HCT116 (cell line): Measurements from ENCODE around the gene CCDC91.

ENCODE experiments used
- POLR2A ChIP-seq: IDR thresholded peaks from 2 replicates; pipeline ENCODE4 v1.7.0; 2011; ENCODE audit warnings: borderline replicate concordance; ENCODE audit not compliant: insufficient read depth, insufficient read length; ENCODE audit errors: extremely low read depth
- POLR2AphosphoS5 ChIP-seq: IDR thresholded peaks from 2 replicates; pipeline ENCODE4 v1.6.1; 2011; ENCODE audit warnings: mild to moderate bottlenecking, low read depth, low read length, moderate library complexity
- TCF7L2 ChIP-seq: IDR thresholded peaks from 2 replicates; pipeline ENCODE4 v1.7.0; 2011; ENCODE audit warnings: borderline replicate concordance, inconsistent platforms; ENCODE audit not compliant: insufficient read depth, insufficient read length; ENCODE audit errors: extremely low read depth
- TF ChIP-seq, protein P1 (sequence below): IDR thresholded peaks from 2 replicates; pipeline ENCODE4 v1.6.1; 2012
- TF ChIP-seq, protein P2 (sequence below), 3 experiments: fragments of 200-600 bp in 1 of 3; sonication (generic) in 1 of 3; IDR thresholded peaks in 2 of 3; conservative IDR thresholded peaks in 1 of 3; 2 replicates each; pipeline ENCODE4 v1.5.1; 2012 to 2017; ENCODE audit warnings: low read depth in 2 of 3, low read length in 2 of 3, antibody characterized with exemption in 1 of 3, borderline replicate concordance in 1 of 3, control low read depth in 1 of 3, mild to moderate bottlenecking in 1 of 3, mixed read lengths in 1 of 3, mixed run types in 1 of 3, moderate library complexity in 1 of 3; ENCODE audit not compliant: insufficient read depth in 1 of 3

DNA sequence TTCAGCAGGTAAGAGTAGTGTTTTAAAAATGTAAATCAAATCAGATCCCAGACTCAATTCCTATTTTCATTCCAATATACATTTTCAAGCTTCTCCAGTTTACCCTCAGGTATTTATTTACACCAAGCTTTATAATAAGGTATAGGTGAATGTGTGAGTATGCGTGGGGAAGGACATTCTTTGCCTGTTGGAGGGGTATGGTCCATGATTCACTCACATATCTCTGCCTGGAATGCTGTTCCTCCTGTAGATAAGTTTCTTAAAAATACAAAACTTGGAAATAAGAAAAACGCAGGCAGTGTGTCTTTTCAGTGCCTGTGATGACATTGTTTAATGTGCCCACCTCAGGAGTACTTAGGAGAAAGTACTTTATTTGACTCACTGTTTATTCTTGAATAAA lies 118.6 kb downstream of the CCDC91 start:
- TF ChIP-seq, protein P1, sequence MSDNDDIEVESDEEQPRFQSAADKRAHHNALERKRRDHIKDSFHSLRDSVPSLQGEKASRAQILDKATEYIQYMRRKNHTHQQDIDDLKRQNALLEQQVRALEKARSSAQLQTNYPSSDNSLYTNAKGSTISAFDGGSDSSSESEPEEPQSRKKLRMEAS, result no peak
- TF ChIP-seq, protein P2, sequence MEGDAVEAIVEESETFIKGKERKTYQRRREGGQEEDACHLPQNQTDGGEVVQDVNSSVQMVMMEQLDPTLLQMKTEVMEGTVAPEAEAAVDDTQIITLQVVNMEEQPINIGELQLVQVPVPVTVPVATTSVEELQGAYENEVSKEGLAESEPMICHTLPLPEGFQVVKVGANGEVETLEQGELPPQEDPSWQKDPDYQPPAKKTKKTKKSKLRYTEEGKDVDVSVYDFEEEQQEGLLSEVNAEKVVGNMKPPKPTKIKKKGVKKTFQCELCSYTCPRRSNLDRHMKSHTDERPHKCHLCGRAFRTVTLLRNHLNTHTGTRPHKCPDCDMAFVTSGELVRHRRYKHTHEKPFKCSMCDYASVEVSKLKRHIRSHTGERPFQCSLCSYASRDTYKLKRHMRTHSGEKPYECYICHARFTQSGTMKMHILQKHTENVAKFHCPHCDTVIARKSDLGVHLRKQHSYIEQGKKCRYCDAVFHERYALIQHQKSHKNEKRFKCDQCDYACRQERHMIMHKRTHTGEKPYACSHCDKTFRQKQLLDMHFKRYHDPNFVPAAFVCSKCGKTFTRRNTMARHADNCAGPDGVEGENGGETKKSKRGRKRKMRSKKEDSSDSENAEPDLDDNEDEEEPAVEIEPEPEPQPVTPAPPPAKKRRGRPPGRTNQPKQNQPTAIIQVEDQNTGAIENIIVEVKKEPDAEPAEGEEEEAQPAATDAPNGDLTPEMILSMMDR (IDR thresholded peaks at IDR 0.05 in 2 of 3, conservative IDR thresholded peaks at IDR 0.05 in 1 of 3; ENCODE audit: borderline replicate concordance in 1 of 3, insufficient read depth in 1 of 3, low read depth in 2 of 3, low read length in 2 of 3), result no peak
- no peak for TF ChIP-seq POLR2AphosphoS5
- TF ChIP-seq TCF7L2, result no peak
- no peak for TF ChIP-seq POLR2A
